GM12878 (cell line): ENCODE results near the gene HRG. TPM values are rescaled to one million over a fixed set of nuclear protein-coding genes. Genes with fewer than 3 reads are reported as not detected.

Experiments
- ATAC-seq: fragments of 200-7000 bp; cut with Tn5 transposase; 3 replicates; pipeline ENCODE4 v1.9.1; 2020; ENCODE audit warnings: mild to moderate bottlenecking, moderate library complexity
- Bru-seq: library from RNA; stranded (reverse); fragments of 400-500 nt; gene quantifications from one replicate; lab custom pipeline; 2021; lab: Mats Ljungman, UMichigan
- BruChase-seq, 2 experiments: library from RNA; stranded (reverse); fragments of 400-500 nt; gene quantifications; one replicate each; lab custom pipeline; 2021; lab: Mats Ljungman, UMichigan
- BruUV-seq: library from RNA; stranded (reverse); fragments of 400-500 nt; replicated peaks from 2 replicates; lab custom pipeline; 2021; lab: Mats Ljungman, UMichigan
- CTCF ChIA-PET: fragments of 300-600 bp; sonication (Branson Sonifier 250); formaldehyde crosslinking; extraction: SDS; loops from one replicate; lab custom pipeline; 2021; ENCODE audit warnings: inconsistent platforms; lab: Yijun Ruan, JAX
- POLR2A ChIA-PET: fragments of 350-600 bp; formaldehyde crosslinking; extraction: SDS; loops from one replicate; lab custom pipeline; 2021; ENCODE audit warnings: inconsistent platforms; lab: Charles Lee
- RAD21 ChIA-PET: fragments of 300-600 bp; sonication (Branson Sonifier 250); formaldehyde crosslinking; loops from one replicate; lab custom pipeline; 2023; ENCODE audit warnings: antibody characterized with exemption; ENCODE audit not compliant: unreplicated experiment; lab: Charles Lee
- SMC1A ChIA-PET: fragments of 300-600 bp; sonication (Branson Sonifier 250); formaldehyde crosslinking; loops from one replicate; lab custom pipeline; 2023; ENCODE audit not compliant: unreplicated experiment, uncharacterized antibody; lab: Charles Lee
- DNase-seq: peaks from one replicate; pipeline ENCODE4 v3.0.0-alpha.2; 2011; ENCODE audit warnings: low read depth, low spot score
- FAIRE-seq: peaks from 3 replicates; lab custom pipeline; 2011; peaks lifted over from hg19 to GRCh38; lab: Jason Lieb, UNC
- H2AFZ ChIP-seq: 2 replicates; pipeline ENCODE4 v1.6.0; 2011; ENCODE audit warnings: low read depth, low read length, control low read depth; ENCODE audit not compliant: control insufficient read depth
- H3K27ac ChIP-seq: 2 replicates; pipeline ENCODE4 v1.5.1; 2011; ENCODE audit warnings: control low read depth; ENCODE audit not compliant: control insufficient read depth, insufficient read depth
- H3K27me3 ChIP-seq, 2 experiments: replicated peaks in 1 of 2; 2 replicates each; pipeline versions ENCODE4 v1.6.0 to v1.6.1; 2011; ENCODE audit warnings: low read length in 1 of 2; ENCODE audit not compliant: control insufficient read depth in 2 of 2, insufficient read depth in 2 of 2
- H3K36me3 ChIP-seq, 2 experiments: 2 replicates each; pipeline ENCODE4 v1.5.1; 2011; ENCODE audit warnings: low read length in 1 of 2; ENCODE audit not compliant: control insufficient read depth in 2 of 2, insufficient read depth in 2 of 2
- H3K4me1 ChIP-seq: 2 replicates; pipeline ENCODE4 v1.6.1; 2011; ENCODE audit warnings: mild to moderate bottlenecking, low read length, moderate library complexity, mixed read lengths; ENCODE audit not compliant: control insufficient read depth, insufficient read depth
- H3K4me2 ChIP-seq: 2 replicates; pipeline ENCODE4 v1.6.0; 2011; ENCODE audit warnings: control low read depth; ENCODE audit not compliant: control insufficient read depth, insufficient read depth
- H3K4me3 ChIP-seq: fragments of 200-600 bp; sonication (generic); 2 replicates; pipeline ENCODE4 v1.5.1; 2016
- H3K79me2 ChIP-seq: 2 replicates; pipeline ENCODE4 v1.6.0; 2011; ENCODE audit warnings: low read length; ENCODE audit not compliant: control insufficient read depth, insufficient read depth
- H3K9ac ChIP-seq: 2 replicates; pipeline ENCODE4 v1.8.0; 2011; ENCODE audit warnings: low read length, control low read depth, mixed read lengths; ENCODE audit not compliant: control insufficient read depth, insufficient read depth
- H3K9me3 ChIP-seq: replicated peaks from 3 replicates; pipeline ENCODE4 v1.5.1; 2011; ENCODE audit warnings: mild to moderate bottlenecking, low read length; ENCODE audit not compliant: control insufficient read depth, insufficient read depth
- H4K20me1 ChIP-seq: 2 replicates; pipeline ENCODE4 v1.6.0; 2011; ENCODE audit not compliant: control insufficient read depth, insufficient read depth
- ATF7 ChIP-seq: fragments of 450-650 bp; IDR thresholded peaks from 2 replicates; pipeline ENCODE4 v1.6.1; 2016; ENCODE audit warnings: low read depth, mild to moderate bottlenecking
- E4F1 ChIP-seq: fragments of 450-650 bp; IDR thresholded peaks from 2 replicates; pipeline ENCODE4 v1.6.1; 2018; ENCODE audit warnings: borderline replicate concordance, mild to moderate bottlenecking; ENCODE audit not compliant: partially characterized antibody
- JUNB ChIP-seq: IDR thresholded peaks from 2 replicates; pipeline ENCODE4 v1.6.1; 2016; ENCODE audit warnings: antibody characterized with exemption, mild to moderate bottlenecking
- POU2F2 ChIP-seq: IDR thresholded peaks from 3 replicates; pipeline ENCODE4 v1.6.1; 2011; ENCODE audit warnings: low read depth, mild to moderate bottlenecking, low read length, borderline replicate concordance
- SREBF2 ChIP-seq: IDR thresholded peaks from 2 replicates; pipeline ENCODE4 v1.6.1; 2012; ENCODE audit warnings: mild to moderate bottlenecking, low read length
- STAT1 ChIP-seq: fragments of 450-650 bp; conservative IDR thresholded peaks from 2 replicates; pipeline ENCODE4 v1.6.1; 2014; ENCODE audit warnings: antibody characterized with exemption, mild to moderate bottlenecking
- TAF1 ChIP-seq: IDR thresholded peaks from 2 replicates; pipeline ENCODE4 v1.6.1; 2011; ENCODE audit warnings: mild to moderate bottlenecking, low read depth, low read length, borderline replicate concordance
- WRNIP1 ChIP-seq: IDR thresholded peaks from 2 replicates; pipeline ENCODE4 v1.6.1; 2011; ENCODE audit warnings: low read depth, low read length, improper control_type of control experiment, borderline replicate concordance
- WGBS: methylation state at CpG from one replicate; pipeline ENCODE4 v1.1.6; 2016; ENCODE audit warnings: low lambda C conversion rate; ENCODE audit not compliant: insufficient replicate concordance, insufficient coverage; ENCODE audit errors: missing lambda C conversion rate; 5-methylcytosine and 5-hydroxymethylcytosine counted together
- in situ Hi-C: fragments of 300-500 bp; cut with MboI; formaldehyde crosslinking; loops from 9 replicates; pipeline ENCODE4 v1.14.3; 2018; ENCODE audit warnings: mixed read lengths
- intact Hi-C: fragments of 100-400 bp; cut with micrococcal nuclease; formaldehyde crosslinking; loops from one replicate; pipeline ENCODE4 v1.14.2; 2022; ENCODE audit not compliant: unreplicated experiment
- long read RNA-seq, 2 experiments: library from polyadenylated mRNA; unstranded; transcript quantifications; one replicate each; pipeline ENCODE4 v2.0.0, GENCODE V29; 2019 to 2020
- polyA minus RNA-seq, 3 experiments: library from RNA; depleted of rRNA, polyadenylated mRNA; stranded (reverse); fragments of >200 nt; gene quantifications; 2 replicates each; pipeline ENCODE4 v1.2.3, GENCODE V29; 2011
- polyA plus RNA-seq, 11 experiments: library from polyadenylated mRNA; depleted of rRNA in 4 of 11; unstranded in 6 of 11; stranded (reverse) in 5 of 11; fragments of >200 nt; fragmentation: Nextera tagmentation in 4 of 11; fragmentation: Illumina TruSeq in 1 of 11; extraction: Ambion mirVana in 4 of 11; extraction: Trizol in 1 of 11; gene quantifications; 1 replicate in 1 of 11; 2 replicates in 10 of 11; pipeline versions ENCODE4 v1.2.1 to v1.2.3, GENCODE V29; 2011 to 2016; ENCODE audit warnings: inconsistent platforms in 2 of 11, missing spikeins in 2 of 11, low read depth in 1 of 11
- total RNA-seq, 4 experiments: library from RNA; depleted of rRNA in 3 of 4; stranded (reverse); fragments of >200 nt in 3 of 4; fragmentation: Illumina TruSeq in 1 of 4; extraction: Trizol in 1 of 4; gene quantifications; 2 replicates each; pipeline versions ENCODE4 v1.2.1 to v1.2.3, GENCODE V29; 2013 to 2021

Gene HRG
- total RNA-seq (2013; cell fraction: nucleolus; rRNA removed) = not detected in 2 replicates
- total RNA-seq (2014; rRNA removed) (not detected in 2 replicates), total RNA-seq (2014; rRNA removed; fragmentation: Illumina TruSeq; extraction: Trizol) (not detected in 2 replicates), total RNA-seq (2021) (0.13 and 0.21 TPM in 2 replicates), polyA plus RNA-seq (2011; rRNA removed) (not detected in 2 replicates), polyA plus RNA-seq (2014; fragmentation: Illumina TruSeq; extraction: Trizol) (not detected in 2 replicates), polyA plus RNA-seq (2014; fragmentation: Nextera tagmentation; extraction: Ambion mirVana) (not detected), polyA plus RNA-seq (2014; rRNA removed) (not detected in 2 replicates), polyA plus RNA-seq (2016; fragmentation: Nextera tagmentation; extraction: Ambion mirVana) (not detected), polyA minus RNA-seq (2011; rRNA and poly(A)+ RNA removed) (not detected in 2 replicates), Bru-seq, nascent RNA (not detected), BruChase-seq, experiment 1, labeled RNA remaining after a 6-hour chase (percentile 7 among the genes with signal in this experiment), BruChase-seq, experiment 2, labeled RNA remaining after a 2-hour chase (not detected)
- polyA plus RNA-seq (2011; ENCODE audit: low read depth) = not detected
- polyA plus RNA-seq (2011; cell fraction: cytosol; rRNA removed) = not detected in 2 replicates
- polyA plus RNA-seq (2011; cell fraction: nucleus; rRNA removed) = not detected in 2 replicates
- polyA plus RNA-seq (2012) = not detected in 2 replicates
- polyA minus RNA-seq (2011; cell fraction: cytosol; rRNA and poly(A)+ RNA removed) = not detected in 2 replicates
- not detected in 2 replicates for polyA minus RNA-seq (2011; cell fraction: nucleus; rRNA and poly(A)+ RNA removed)
- long read RNA-seq, experiment 1 = 0 reads
- long read RNA-seq, experiment 2 = 0 reads

- H3K4me2 ChIP-seq = no peak within 1 kb of the TSS
- no peaks in the 10 kb centered on the region for H3K4me1 ChIP-seq
- ChIA-PET SMC1A (no interaction called here), POLR2A (no interaction called here), RAD21 (no interaction called here), CTCF (no interaction called here)
- no peak within 1 kb of the TSS for H3K27ac ChIP-seq
- no peaks in the 10 kb centered on the region for H3K9me3 ChIP-seq
- no peak within 1 kb of the TSS for H3K4me3 ChIP-seq
- intact Hi-C loops = no loop called here
- H2AFZ ChIP-seq = no peak within 1 kb of the TSS
- BruUV-seq = no TSS peak
- 75% methylated on average over 8 of the region's 8 CpGs for WGBS
- no peak for DNase-seq
- H4K20me1 ChIP-seq = no peaks in the 10 kb centered on the region
- FAIRE-seq = no peak
- no peaks in the 10 kb centered on the region for H3K79me2 ChIP-seq
- peaks cover 0 to 2% of the 10 kb centered on the region in 2 experiments; a peak in 2 of 4 replicates for H3K27me3 ChIP-seq
- H3K36me3 ChIP-seq = no peaks in the 10 kb centered on the region
- in situ Hi-C loops = no loop called here
- TF ChIP-seq WRNIP1 (no peak), ATF7 (no peak), POU2F2 (no peak), STAT1 (no peak), E4F1 (no peak), SREBF2 (no peak), JUNB (no peak), TAF1 (no peak)
- no peak within 1 kb of the TSS for H3K9ac ChIP-seq
- ATAC-seq = no peak
Measured at GRCh38 chr3:186665625-186666188, at the start of gene HRG. TSS of gene HRG (plus strand) at chr3:186666014. CDS start at chr3:186666032, 18 bp downstream.
